Endometrial microvascular endothelial cells (primary cell): ENCODE measurements around the gene SCN7A. TPM values are rescaled to one million over a fixed set of nuclear protein-coding genes. Genes with fewer than 3 reads are reported as not detected.
"Not testable (repeated sequence)": the region's sequence is repeated elsewhere in the genome, so short reads cannot be mapped to it uniquely, and the experiment has no call there.

Source experiments
- in situ Hi-C: cut with HindIII; loops from 2 replicates; pipeline ENCODE4 v1.10.0; 2017; ENCODE audit warnings: low sequenced_read_pairs, low pct_unique_long_range_greater_than_20kb; ENCODE audit errors: inconsistent ontology term
- total RNA-seq: library from RNA; depleted of rRNA; stranded (reverse); fragments of >200 nt; gene quantifications from one replicate; pipeline ENCODE4 v1.2.3, GENCODE V29; 2015; ENCODE audit errors: inconsistent ontology term

SCN7A gene
- total RNA-seq, 1 donor from 2014 or later = not detected

DNA sequence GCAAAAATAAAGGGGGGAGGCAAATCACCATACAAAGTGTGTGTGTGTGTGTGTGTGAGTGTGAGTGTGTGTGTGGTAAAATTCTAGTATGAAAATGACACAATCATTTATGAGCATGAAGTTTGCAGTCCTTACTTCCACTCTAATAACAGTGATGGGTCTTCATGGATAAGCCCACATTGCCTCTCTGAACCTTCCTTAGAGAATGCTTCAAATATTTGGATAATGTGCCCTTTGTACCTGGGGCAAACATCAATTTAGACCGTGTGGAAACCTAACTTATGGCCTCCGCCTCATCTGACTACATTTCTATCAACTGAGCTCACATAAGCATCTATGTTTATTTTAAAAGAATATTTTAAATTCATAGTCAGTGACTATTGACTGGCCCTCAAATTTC is 122.0 kb downstream of the SCN7A start:
- in situ Hi-C loops = no loop called here

DNA sequence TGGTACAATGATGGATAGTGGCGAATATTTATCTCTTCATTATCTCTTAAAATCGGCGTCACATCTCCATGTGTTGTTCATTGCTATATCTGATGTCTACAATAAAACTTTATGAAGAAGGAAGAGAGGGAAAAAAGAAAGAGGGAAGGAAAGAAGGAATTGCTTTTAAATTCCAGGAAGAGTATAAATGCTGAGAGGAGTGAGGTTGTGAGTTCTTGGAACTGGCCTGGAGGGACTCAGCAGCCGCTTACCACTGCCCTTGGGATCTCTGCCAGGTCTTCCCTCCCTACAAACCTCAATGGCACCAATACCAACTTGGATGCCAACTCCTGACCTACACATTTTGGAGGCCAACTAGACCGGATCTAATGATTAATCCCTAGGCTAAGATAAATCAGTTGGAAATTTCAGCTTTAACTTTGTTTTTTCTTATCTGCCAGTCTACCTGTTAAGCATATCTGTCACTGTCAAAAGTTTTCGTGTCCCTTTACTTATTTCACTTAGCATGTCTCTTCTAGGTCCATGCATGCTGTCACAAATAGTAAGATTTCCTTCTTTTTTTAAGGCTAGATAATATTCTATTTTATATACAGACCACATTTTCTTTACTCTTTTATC is 128.1 kb downstream of the SCN7A start:
- in situ Hi-C loops = no loop called here

- in situ Hi-C loops = no loop called here
These were observed 128.8 kb downstream of the SCN7A start for GRCh38 chr2:166365239-166365638.

GRCh38 chr2:166364476-166365161 is 129.4 kb downstream of the SCN7A start:
- in situ Hi-C loops = no loop called here

DNA sequence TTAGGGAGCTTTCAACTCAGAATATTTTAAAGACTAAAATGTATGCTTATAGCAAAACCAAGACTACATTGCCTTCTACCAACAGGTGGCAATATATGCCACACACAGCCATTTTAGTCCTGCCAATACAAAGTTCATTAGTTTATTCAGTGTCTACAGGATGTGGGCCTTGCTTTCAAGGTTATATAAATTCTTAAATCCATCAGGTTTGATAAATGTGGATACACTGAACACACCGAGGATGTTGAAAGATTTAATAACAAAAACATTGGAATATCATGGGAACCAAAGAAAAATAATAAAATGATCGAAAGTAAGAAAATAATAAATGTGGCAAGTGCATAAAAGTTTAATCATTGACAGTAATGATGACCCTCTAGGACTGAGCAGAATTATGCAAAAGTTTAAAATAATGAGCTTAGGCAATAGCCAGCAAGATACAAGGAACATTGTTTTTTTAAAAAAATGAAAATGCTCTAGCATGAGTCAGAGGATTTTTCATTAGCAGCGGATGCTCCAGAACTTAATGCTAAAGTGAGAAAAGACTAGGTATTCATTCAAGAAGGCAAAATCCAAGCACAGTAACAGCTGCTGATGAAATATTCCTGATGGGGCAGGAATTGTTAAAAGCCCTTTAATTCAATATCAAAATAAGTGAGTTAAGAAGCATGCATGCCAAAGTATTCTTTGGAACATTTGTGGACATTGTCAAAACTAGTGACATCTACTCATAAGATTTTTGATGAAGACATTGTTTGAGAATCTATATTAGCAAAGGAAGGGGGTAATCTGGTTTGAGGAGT is 132.5 kb downstream of the SCN7A start:
- in situ Hi-C loops = no loop called here

DNA sequence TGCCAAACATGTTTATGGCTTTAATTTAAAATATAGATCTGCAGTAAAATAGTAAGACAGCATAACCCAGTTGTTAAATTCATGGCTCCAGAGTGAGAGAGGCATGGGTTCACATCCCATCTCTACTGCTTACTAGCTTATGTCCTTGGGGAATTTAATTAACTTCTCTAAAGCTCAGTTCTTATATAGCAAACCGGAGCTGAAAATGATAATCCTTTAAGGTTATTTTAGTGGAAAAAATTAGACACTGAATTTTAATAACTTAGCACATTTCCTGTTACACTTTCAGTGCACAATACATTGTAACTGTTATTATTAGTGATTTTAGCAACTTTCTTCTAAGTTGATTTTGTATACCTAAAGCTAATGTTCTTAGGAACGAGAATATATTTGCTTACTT is 133.1 kb downstream of the SCN7A start:
- in situ Hi-C loops = no loop called here

DNA sequence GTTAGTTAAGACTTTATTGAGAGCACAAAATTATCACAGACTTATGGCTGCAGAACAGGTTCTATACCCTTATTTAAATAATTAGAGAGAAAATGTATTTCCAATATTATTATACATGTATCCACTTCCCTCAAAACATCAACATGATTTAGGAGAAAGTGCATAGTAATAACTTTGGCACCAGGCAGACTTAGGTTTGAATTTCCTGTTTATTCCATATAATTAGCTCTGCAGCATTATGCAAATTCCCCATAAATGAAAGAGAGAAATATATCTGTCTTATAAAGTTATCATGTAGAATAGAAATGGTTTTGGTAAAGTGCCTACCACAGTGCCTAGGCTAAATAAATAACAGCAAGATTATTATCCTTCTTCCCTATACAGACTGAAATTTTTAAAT is 133.6 kb downstream of the SCN7A start:
- in situ Hi-C loops = no loop called here

GRCh38 chr2:166357950-166358321 is 136.1 kb downstream of the SCN7A start:
- in situ Hi-C loops = not testable (repeated sequence)

DNA sequence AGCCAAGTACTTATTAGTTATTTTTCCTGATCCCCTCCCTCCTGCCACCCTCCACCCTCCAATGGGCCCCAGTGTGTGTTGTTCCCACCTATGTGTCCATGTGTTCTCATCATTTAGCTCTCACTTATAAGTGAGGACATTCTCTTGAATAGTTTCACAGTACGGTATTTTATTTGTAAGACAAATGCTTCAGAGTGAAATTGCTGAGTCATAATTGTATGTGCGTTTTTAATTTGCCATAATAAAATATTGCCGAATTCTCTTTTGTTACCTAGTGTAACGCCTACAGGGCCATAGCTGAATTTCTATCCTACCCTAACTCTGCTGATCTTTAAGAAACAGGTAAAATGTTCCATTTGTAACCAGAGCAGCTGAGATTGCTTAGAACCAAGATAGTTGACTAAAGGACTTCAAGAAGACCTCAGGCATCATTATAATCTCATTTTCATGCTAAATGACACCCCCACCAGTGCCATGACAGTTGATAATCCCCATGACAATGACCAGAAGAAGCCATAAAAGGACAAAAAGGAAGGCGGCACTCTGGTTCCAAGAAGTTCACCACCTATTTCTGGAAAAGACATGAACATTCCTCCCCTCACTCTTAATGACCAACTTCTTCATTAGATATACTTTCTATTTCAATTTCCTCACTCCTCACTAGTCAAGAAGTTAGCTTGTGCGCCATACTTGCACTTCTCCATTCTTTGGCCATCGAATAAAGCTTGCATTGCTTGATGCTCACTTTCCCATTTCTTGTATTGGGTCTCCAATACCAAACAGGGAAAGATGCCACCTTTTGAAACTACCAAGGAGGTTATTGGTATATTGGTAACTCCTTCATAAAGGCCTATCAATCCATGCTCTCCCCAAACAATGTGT is 136.7 kb downstream of the SCN7A start:
- in situ Hi-C loops = no loop called here

Other genes starting within 250 kb of the SCN7A start
- gene SCN9A, start 118.3 kb downstream of the SCN7A start, total RNA-seq = 0.09 TPM